IMR-90 (cell line): ENCODE measurements around the gene RIC8A. TPM values are rescaled to one million over a fixed set of nuclear protein-coding genes. Genes with fewer than 3 reads are reported as not detected.

Source experiments
- ATAC-seq: fragments of 200-7000 bp; cut with Tn5 transposase; 2 replicates; pipeline ENCODE4 v1.9.1; 2020; ENCODE audit warnings: low read depth, mild to moderate bottlenecking, moderate library complexity
- BruUV-seq: library from RNA; stranded (reverse); fragments of 400-500 nt; replicated peaks from 2 replicates; lab custom pipeline; 2021; lab: Mats Ljungman, UMichigan
- CTCF ChIA-PET: fragments of 300-600 bp; formaldehyde crosslinking; extraction: SDS; loops from one replicate; lab custom pipeline; 2021; ENCODE audit warnings: antibody characterized with exemption; lab: Yijun Ruan, JAX
- POLR2A ChIA-PET: fragments of 300-600 bp; sonication (Branson Sonifier 250); formaldehyde crosslinking; loops from one replicate; lab custom pipeline; 2022; ENCODE audit warnings: antibody characterized with exemption; ENCODE audit not compliant: unreplicated experiment; lab: Charles Lee
- DNase-seq: peaks from one replicate; pipeline ENCODE4 v3.0.0; 2013
- H2AFZ ChIP-seq: replicated peaks from 2 replicates; pipeline ENCODE3; 2013; ENCODE audit warnings: low read length, mild to moderate bottlenecking; ENCODE audit not compliant: poor library complexity
- H2AK5ac ChIP-seq: 2 replicates; pipeline ENCODE4 v1.6.1; 2013; ENCODE audit warnings: low read depth, low read length, inconsistent platforms
- H2AK9ac ChIP-seq: replicated peaks from 2 replicates; pipeline ENCODE3; 2013; ENCODE audit warnings: mild to moderate bottlenecking, low read depth, low read length, moderate library complexity; ENCODE audit not compliant: poor library complexity
- H2BK120ac ChIP-seq: 2 replicates; pipeline ENCODE4 v1.6.1; 2013; ENCODE audit warnings: low read depth, low read length, inconsistent platforms
- H2BK15ac ChIP-seq: 3 replicates; pipeline ENCODE4 v1.6.1; 2013; ENCODE audit warnings: low read depth, low read length, inconsistent platforms
- H2BK20ac ChIP-seq: 2 replicates; pipeline ENCODE4 v1.6.1; 2013; ENCODE audit warnings: low read depth, mild to moderate bottlenecking, inconsistent platforms, low read length, moderate library complexity
- H2BK5ac ChIP-seq: 2 replicates; pipeline ENCODE4 v1.6.1; 2013; ENCODE audit warnings: mild to moderate bottlenecking, low read depth, low read length, inconsistent platforms; ENCODE audit not compliant: poor library complexity, severe bottlenecking
- H3K14ac ChIP-seq: replicated peaks from 2 replicates; pipeline ENCODE4 v1.6.1; 2013; ENCODE audit warnings: low read depth, low read length, inconsistent platforms
- H3K18ac ChIP-seq: 2 replicates; pipeline ENCODE4 v1.6.1; 2013; ENCODE audit warnings: low read depth, low read length, control low read depth
- H3K23ac ChIP-seq: 2 replicates; pipeline ENCODE4 v1.6.1; 2013; ENCODE audit warnings: low read depth, low read length, inconsistent platforms
- H3K27ac ChIP-seq: 2 replicates; pipeline ENCODE4 v1.5.1; 2013; ENCODE audit warnings: mild to moderate bottlenecking, control low read depth, low read length; ENCODE audit not compliant: insufficient read depth
- H3K27me3 ChIP-seq: 2 replicates; pipeline ENCODE4 v1.6.1; 2013; ENCODE audit warnings: low read length; ENCODE audit not compliant: control insufficient read depth, insufficient read depth
- H3K36me3 ChIP-seq: 2 replicates; pipeline ENCODE4 v1.6.1; 2013; ENCODE audit warnings: low read length, mixed read lengths; ENCODE audit not compliant: control insufficient read depth, insufficient read depth
- H3K4ac ChIP-seq: 2 replicates; pipeline ENCODE4 v1.6.1; 2013; ENCODE audit warnings: low read depth, low read length, inconsistent platforms
- H3K4me1 ChIP-seq: 2 replicates; pipeline ENCODE4 v1.6.1; 2013; ENCODE audit warnings: low read length, mixed read lengths; ENCODE audit not compliant: control insufficient read depth, insufficient read depth
- H3K4me2 ChIP-seq: 2 replicates; pipeline ENCODE4 v1.6.1; 2013; ENCODE audit warnings: low read depth, mild to moderate bottlenecking, control low read depth, low read length, moderate library complexity
- H3K4me3 ChIP-seq: 2 replicates; pipeline ENCODE4 v1.5.1; 2013; ENCODE audit warnings: low read depth, mild to moderate bottlenecking, control low read depth, low read length, moderate library complexity; ENCODE audit not compliant: insufficient read depth
- H3K56ac ChIP-seq: 2 replicates; pipeline ENCODE4 v1.6.1; 2013; ENCODE audit warnings: low read length, inconsistent platforms; ENCODE audit not compliant: insufficient read depth; ENCODE audit errors: extremely low read depth
- H3K79me1 ChIP-seq, 2 experiments: 2 replicates each; pipeline ENCODE4 v1.6.1; 2013; ENCODE audit warnings: low read length in 2 of 2, inconsistent platforms in 1 of 2, low read depth in 1 of 2
- H3K9ac ChIP-seq: 2 replicates; pipeline ENCODE4 v1.6.1; 2013; ENCODE audit warnings: low read depth, low read length, control low read depth
- H3K9me1 ChIP-seq: 2 replicates; pipeline ENCODE4 v1.6.1; 2013; ENCODE audit warnings: low read length, inconsistent platforms; ENCODE audit not compliant: insufficient read depth
- H3K9me3 ChIP-seq: 2 replicates; pipeline ENCODE4 v1.6.1; 2013; ENCODE audit warnings: low read length; ENCODE audit not compliant: control insufficient read depth, insufficient read depth
- H4K20me1 ChIP-seq: 2 replicates; pipeline ENCODE4 v1.6.1; 2013; ENCODE audit warnings: low read length, inconsistent platforms; ENCODE audit not compliant: insufficient read depth
- H4K5ac ChIP-seq: 2 replicates; pipeline ENCODE4 v1.6.1; 2013; ENCODE audit warnings: mild to moderate bottlenecking, low read depth, low read length, control low read depth
- H4K8ac ChIP-seq, 2 experiments: 2 replicates each; pipeline ENCODE4 v1.6.1; 2013; ENCODE audit warnings: low read depth in 2 of 2, low read length in 2 of 2, control low read depth in 1 of 2, inconsistent platforms in 1 of 2
- H4K91ac ChIP-seq: 2 replicates; pipeline ENCODE4 v1.6.1; 2013; ENCODE audit warnings: low read depth, low read length, inconsistent platforms; ENCODE audit not compliant: insufficient read depth
- CTCF ChIP-seq: conservative IDR thresholded peaks from 2 replicates; pipeline ENCODE4 v1.5.1; 2012; ENCODE audit warnings: mild to moderate bottlenecking, low read depth, low read length, improper control_type of control experiment
- WGBS, 2 experiments: methylation state at CpG; one replicate each; pipeline versions ENCODE4 v1.1.5 to v1.1.7; 2013; ENCODE audit warnings: missing lambda C conversion rate in 2 of 2; ENCODE audit not compliant: insufficient read length in 1 of 2; ENCODE audit errors: extremely low coverage in 2 of 2; 5-methylcytosine and 5-hydroxymethylcytosine counted together
- dilution Hi-C: fragments of 300-500 bp; cut with HindIII; formaldehyde crosslinking; loops from one replicate; pipeline ENCODE4 v1.14.3; 2018; ENCODE audit warnings: low sequenced_read_pairs; ENCODE audit not compliant: unreplicated experiment
- in situ Hi-C: fragments of 300-500 bp; cut with MboI; formaldehyde crosslinking; loops from 3 replicates; pipeline ENCODE4 v1.14.3; 2019; ENCODE audit warnings: low sequenced_read_pairs, inconsistent platforms, mixed read lengths
- intact Hi-C: fragments of 100-400 bp; cut with micrococcal nuclease; formaldehyde crosslinking; loops from 2 replicates; pipeline ENCODE4 v1.10.0; 2022
- polyA plus RNA-seq, 3 experiments: library from polyadenylated mRNA; depleted of rRNA; stranded (reverse); fragments of >200 nt; gene quantifications; 2 replicates each; pipeline ENCODE4 v1.2.3, GENCODE V29; 2012; ENCODE audit warnings: low replicate concordance in 1 of 3
- total RNA-seq: library from RNA; depleted of rRNA; stranded (reverse); fragments of >200 nt; gene quantifications from 2 replicates; pipeline ENCODE4 v1.2.3, GENCODE V29; 2012

Gene RIC8A
- total and polyA plus RNA-seq, 2 of the 4 experiments (the other 2 are of a cell fraction) = 129 to 188 TPM

GRCh38 chr11:227824-228379 lies 20.4 kb downstream of the RIC8A start:
- POLR2A ChIA-PET = no interaction called here
- Histone ChIP-seq H4K91ac (no peak overlapping the region), H4K20me1 (peaks cover 3% of the 10 kb centered on the region; the same call in 1 of the 2 replicates), H2BK20ac (no peak overlapping the region), H2AK5ac (no peak overlapping the region), H3K9ac (no peak overlapping the region), H3K36me3 (peaks cover 3% of the 10 kb centered on the region; the same call in 1 of the 2 replicates), H4K5ac (no peak overlapping the region), H3K27me3 (no peaks in the 10 kb centered on the region), H3K4me1 (peaks cover 3% of the 10 kb centered on the region; the same call in 1 of the 2 replicates), H3K14ac (no peak overlapping the region), H3K18ac (no peak overlapping the region), H3K9me1 (no peaks in the 10 kb centered on the region), H3K4me3 (no peak overlapping the region), H3K9me3 (no peaks in the 10 kb centered on the region), H2AK9ac (no peak overlapping the region), H3K4ac (no peak overlapping the region), H2BK15ac (no peak overlapping the region), H3K56ac (no peak overlapping the region), H4K8ac (no peak overlapping the region), H3K27ac (no peak overlapping the region), H2BK5ac (no peak overlapping the region), H3K4me2 (no peak overlapping the region), H3K23ac (no peak overlapping the region), H2BK120ac (no peak overlapping the region), H2AFZ (no peak overlapping the region), H3K79me1 (peaks cover 8 to 30% of the 10 kb centered on the region in 2 experiments; a peak in 3 of 4 replicates)
- intact Hi-C loops = no loop called here
- in situ Hi-C loops = loop anchor here (10.0 kb wide), 1 partner anchor 57 kb away; the partner anchor contains the start of gene PGGHG
- dilution Hi-C loops = no loop called here
- no peak for DNase-seq
- no peak for ATAC-seq
- no TSS peak for BruUV-seq
- 67% methylated on average over 2 of the region's 6 CpGs; no CpG with 5 or more reads in 1 of the 2 experiments for WGBS, 2 experiments
- CTCF ChIA-PET = interaction anchor here (0.7 kb wide), 1 partner anchor 12 kb away, joined by 3 read pairs; no protein-coding TSS in a partner anchor
- no peak for TF ChIP-seq CTCF
